Endodermal cell (in vitro differentiated cells): ENCODE data around the gene THEM4. TPM values are rescaled to one million over a fixed set of nuclear protein-coding genes. Genes with fewer than 3 reads are reported as not detected.

Experiments
- DNase-seq: peaks from one replicate; pipeline ENCODE4 v3.0.0-alpha.2; 2017
- H3K27ac ChIP-seq: 2 replicates; pipeline ENCODE4 v1.5.1; 2013; ENCODE audit warnings: mild to moderate bottlenecking, low read depth, low read length, moderate library complexity
- H3K27me3 ChIP-seq: 2 replicates; pipeline ENCODE4 v1.6.1; 2013; ENCODE audit warnings: mild to moderate bottlenecking, low read length, moderate library complexity; ENCODE audit not compliant: insufficient read depth, control insufficient read depth, poor library complexity, severe bottlenecking
- H3K36me3 ChIP-seq: 2 replicates; pipeline ENCODE4 v1.7.0; 2013; ENCODE audit warnings: mild to moderate bottlenecking, low read length, moderate library complexity; ENCODE audit not compliant: control insufficient read depth, insufficient read depth
- H3K4me1 ChIP-seq: one replicate; pipeline ENCODE4 v1.7.0; 2013; ENCODE audit warnings: low read length; ENCODE audit not compliant: control insufficient read depth, insufficient read depth
- H3K4me3 ChIP-seq: 2 replicates; pipeline ENCODE4 v1.5.1; 2013; ENCODE audit warnings: mild to moderate bottlenecking, low read length, moderate library complexity
- H3K9ac ChIP-seq: 2 replicates; pipeline ENCODE4 v1.6.1; 2013; ENCODE audit warnings: mild to moderate bottlenecking, low read length, moderate library complexity; ENCODE audit not compliant: poor library complexity, severe bottlenecking; ENCODE audit errors: extremely low read depth
- H3K9me3 ChIP-seq: 2 replicates; pipeline ENCODE4 v1.6.1; 2013; ENCODE audit warnings: mild to moderate bottlenecking, low read length, moderate library complexity; ENCODE audit not compliant: control insufficient read depth
- H3K27ac Mint-ChIP-seq: 2 replicates; pipeline ENCODE4 v1.8.0; 2020; ENCODE audit warnings: mixed read lengths
- H3K27me3 Mint-ChIP-seq: 2 replicates; pipeline ENCODE4 v1.8.0; 2021; ENCODE audit warnings: mild to moderate bottlenecking, mixed read lengths; ENCODE audit not compliant: insufficient read depth
- H3K36me3 Mint-ChIP-seq: 2 replicates; pipeline ENCODE4 v1.8.0; 2020; ENCODE audit warnings: low read depth, mixed read lengths
- H3K4me1 Mint-ChIP-seq: 2 replicates; pipeline ENCODE4 v1.8.0; 2020; ENCODE audit warnings: mixed read lengths
- H3K4me3 Mint-ChIP-seq: 2 replicates; pipeline ENCODE4 v1.8.0; 2020; ENCODE audit warnings: mild to moderate bottlenecking, moderate library complexity, mixed read lengths
- H3K9me3 Mint-ChIP-seq: 2 replicates; pipeline ENCODE4 v1.8.0; 2020; ENCODE audit warnings: mild to moderate bottlenecking, mixed read lengths
- CTCF ChIP-seq: fragments of 200-600 bp; sonication (generic); conservative IDR thresholded peaks from 2 replicates; pipeline ENCODE4 v1.5.0; 2021; ENCODE audit warnings: antibody characterized with exemption, mild to moderate bottlenecking
- WGBS, 2 experiments: methylation state at CpG; one replicate each; pipeline versions ENCODE4 v1.1.5 to v1.1.7; 2013; ENCODE audit warnings: missing lambda C conversion rate in 2 of 2, mixed read lengths in 1 of 2; ENCODE audit not compliant: insufficient coverage in 1 of 2, insufficient read length in 1 of 2; 5-methylcytosine and 5-hydroxymethylcytosine counted together
- total RNA-seq, 2 donors: library from RNA; stranded (reverse); fragmentation: NEBNext Ultra II Directional in 1 of 2; extraction: Animal tissue kit (Norgen Biotek cat#: 25700) in 1 of 2; gene quantifications; 2 replicates in 1 of 2; 3 replicates in 1 of 2; pipeline ENCODE4 v1.2.1, GENCODE V29; 2021

The THEM4 gene
- total RNA-seq, 2 donors from 2014 or later, result 12.2 to 14.3 TPM

DNA sequence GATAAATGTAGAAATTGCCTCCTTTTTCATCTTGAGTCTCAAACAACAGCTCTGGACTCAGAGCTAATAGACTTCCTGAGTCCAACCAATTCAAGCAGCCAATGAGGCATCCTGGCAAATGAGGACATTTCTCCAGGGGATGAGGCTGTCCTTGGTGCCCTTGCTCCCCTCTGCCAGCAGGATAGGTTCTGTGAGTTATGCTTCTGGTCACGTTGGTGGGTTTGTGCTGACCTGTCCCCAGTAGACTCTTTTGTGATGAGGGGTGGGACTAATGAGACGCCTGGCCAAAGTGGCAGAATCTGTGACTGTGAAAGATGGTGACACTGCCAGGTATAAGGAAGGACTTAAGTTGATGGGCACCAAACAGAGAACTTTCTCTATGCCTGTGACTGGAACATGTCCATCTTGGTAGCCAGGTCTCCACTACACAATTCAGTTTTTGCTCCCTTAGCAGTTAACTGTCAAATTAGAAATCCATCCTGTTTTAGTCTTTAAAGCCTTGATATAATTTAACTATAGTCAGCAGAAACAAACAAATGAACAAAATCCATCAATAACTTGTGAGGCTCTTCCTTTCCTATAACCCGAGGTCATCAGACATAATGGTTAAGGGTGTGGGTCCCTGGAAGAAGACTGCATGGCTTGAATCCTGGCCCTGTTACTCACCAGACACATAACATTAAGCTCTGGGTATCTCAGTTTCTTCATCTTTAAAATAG, 35.7 kb upstream of the THEM4 start:
- H3K36me3 Mint-ChIP-seq, result no peaks in the 10 kb centered on the region
- no peak for TF ChIP-seq CTCF
- Histone ChIP-seq H3K36me3 (no peaks in the 10 kb centered on the region), H3K27me3 (no peaks in the 10 kb centered on the region), H3K4me3 (no peak overlapping the region), H3K9ac (no peak overlapping the region), H3K4me1 (peaks cover 12% of the 10 kb centered on the region), H3K27ac (no peak overlapping the region), H3K9me3 (no peaks in the 10 kb centered on the region)
- H3K4me3 Mint-ChIP-seq, result no peak overlapping the region
- peaks cover 18% of the 10 kb centered on the region for H3K27me3 Mint-ChIP-seq
- 80 to 88% methylated on average over 2 of the region's 3 CpGs for WGBS, 2 experiments
- no peak for DNase-seq
- H3K27ac Mint-ChIP-seq, result no peak overlapping the region
- peaks cover 38% of the 10 kb centered on the region for H3K4me1 Mint-ChIP-seq
- no peaks in the 10 kb centered on the region for H3K9me3 Mint-ChIP-seq

DNA sequence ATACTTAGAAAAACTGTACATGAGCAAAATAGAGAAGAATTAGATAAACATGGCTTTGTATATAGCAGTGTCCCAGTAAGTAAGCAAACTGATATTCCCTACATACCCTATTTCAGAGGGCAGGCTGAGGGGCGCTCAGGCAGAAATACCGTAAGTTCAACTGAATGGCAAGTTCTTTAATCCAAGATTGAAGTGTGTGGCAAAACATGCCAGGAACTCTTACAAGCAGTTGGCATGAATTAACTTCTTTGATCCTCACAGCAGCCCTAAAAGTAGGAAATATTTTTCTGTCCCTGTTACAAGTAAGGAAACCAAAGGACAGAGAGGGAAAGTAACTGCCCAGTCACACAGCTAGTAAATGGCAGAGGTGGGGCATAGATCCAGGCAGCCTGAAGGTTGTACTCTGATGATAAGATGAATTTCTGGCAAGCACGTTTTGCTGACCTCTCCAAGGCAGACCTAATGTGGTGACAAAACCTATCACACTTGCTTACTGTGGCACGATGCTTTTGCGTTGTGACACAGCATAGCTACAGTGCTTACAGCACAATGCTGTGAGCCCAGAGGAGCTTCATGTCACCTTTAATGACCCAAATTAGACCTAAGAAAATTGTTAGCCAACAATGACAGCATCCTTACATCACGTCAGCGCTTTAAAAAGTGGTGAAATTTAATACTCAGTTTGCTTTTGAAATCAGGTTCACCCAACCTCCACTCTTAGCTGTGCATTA, 35.0 kb upstream of the THEM4 start:
- H3K9ac ChIP-seq, result no peak overlapping the region
- peaks cover 12% of the 10 kb centered on the region for H3K4me1 ChIP-seq
- Mint-ChIP-seq H3K36me3 (no peaks in the 10 kb centered on the region), H3K4me3 (no peak overlapping the region), H3K9me3 (no peaks in the 10 kb centered on the region), H3K27ac (no peak overlapping the region), H3K27me3 (peaks cover 16% of the 10 kb centered on the region), H3K4me1 (peaks cover 38% of the 10 kb centered on the region)
- no peaks in the 10 kb centered on the region for H3K36me3 ChIP-seq
- H3K27me3 ChIP-seq, result no peaks in the 10 kb centered on the region
- no peak overlapping the region for H3K4me3 ChIP-seq
- H3K27ac ChIP-seq, result no peak overlapping the region
- no peak for TF ChIP-seq CTCF
- 68% methylated on average over 7 of the region's 7 CpGs for WGBS, 2 experiments
- DNase-seq, result no peak
- H3K9me3 ChIP-seq, result no peaks in the 10 kb centered on the region

GRCh38 chr1:151943591-151943990, 34.3 kb upstream of the THEM4 start:
- no peak overlapping the region for H3K4me3 Mint-ChIP-seq
- TF ChIP-seq CTCF, result no peak
- H3K4me1 Mint-ChIP-seq, result peaks cover 38% of the 10 kb centered on the region
- Histone ChIP-seq H3K4me1 (peaks cover 12% of the 10 kb centered on the region), H3K9me3 (no peaks in the 10 kb centered on the region), H3K27me3 (no peaks in the 10 kb centered on the region), H3K27ac (no peak overlapping the region), H3K36me3 (no peaks in the 10 kb centered on the region), H3K9ac (no peak overlapping the region), H3K4me3 (no peak overlapping the region)
- H3K27ac Mint-ChIP-seq, result no peak overlapping the region
- no peak for DNase-seq
- peaks cover 14% of the 10 kb centered on the region for H3K27me3 Mint-ChIP-seq
- H3K9me3 Mint-ChIP-seq, result no peaks in the 10 kb centered on the region
- no peaks in the 10 kb centered on the region for H3K36me3 Mint-ChIP-seq
- 88% methylated on average over 1 of the region's 1 CpG; no CpG with 5 or more reads in 1 of the 2 experiments for WGBS, 2 experiments
